HEK293 (cell line): Measurements from ENCODE around the gene F5.
A peak's percentile ranks its signal among the peaks of the same experiment; 100 is the strongest.

Source experiments
- CTCF ChIA-PET: fragments of 350-600 bp; formaldehyde crosslinking; extraction: SDS; loops from one replicate; lab custom pipeline; 2021; ENCODE audit warnings: antibody characterized with exemption; lab: Yijun Ruan, JAX
- POLR2A ChIA-PET: fragments of 300-600 bp; formaldehyde crosslinking; extraction: SDS; loops from one replicate; lab custom pipeline; 2020; ENCODE audit warnings: antibody characterized with exemption, inconsistent platforms; lab: Yijun Ruan, JAX
- H3K27ac ChIP-seq: fragments of 200-500 bp; sonication (Bioruptor generic); 2 replicates; pipeline ENCODE4 v1.5.1; 2014; ENCODE audit warnings: low read depth, low read length, control low read depth, inconsistent platforms; ENCODE audit errors: extremely low read depth
- H3K36me3 ChIP-seq, 2 experiments: fragments of 200-500 bp in 1 of 2; sonication (Bioruptor generic) in 1 of 2; 1 replicate in 1 of 2; 2 replicates in 1 of 2; pipeline ENCODE4 v1.5.1; 2014 to 2017; ENCODE audit warnings: inconsistent platforms in 2 of 2, low read length in 2 of 2; ENCODE audit not compliant: control insufficient read depth in 2 of 2, insufficient read depth in 1 of 2
- H3K4me1 ChIP-seq: fragments of 200-500 bp; sonication (Bioruptor generic); 2 replicates; pipeline ENCODE4 v1.5.1; 2014; ENCODE audit warnings: mild to moderate bottlenecking, low read length, inconsistent platforms; ENCODE audit not compliant: control insufficient read depth, insufficient read depth
- H3K4me3 ChIP-seq: 2 replicates; pipeline ENCODE4 v1.5.1; 2011; ENCODE audit warnings: low read depth, mild to moderate bottlenecking, control low read depth, low read length, moderate library complexity
- H3K9me3 ChIP-seq: fragments of 200-500 bp; sonication (Bioruptor generic); 2 replicates; pipeline ENCODE4 v1.5.1; 2014; ENCODE audit warnings: low read depth, low read length, inconsistent platforms; ENCODE audit not compliant: control insufficient read depth, insufficient read depth
- KLF1 ChIP-seq: fragments of 450-650 bp; formaldehyde crosslinking; IDR thresholded peaks from 2 replicates; pipeline ENCODE4 v1.5.1; 2016; ENCODE audit warnings: missing biosample characterization, missing genetic modification characterization
- PRDM1 ChIP-seq: fragments of 450-650 bp; formaldehyde crosslinking; IDR thresholded peaks from 2 replicates; pipeline ENCODE4; 2016; ENCODE audit warnings: missing biosample characterization, missing genetic modification characterization
- SP7 ChIP-seq: fragments of 450-650 bp; formaldehyde crosslinking; IDR thresholded peaks from 2 replicates; pipeline ENCODE4 v1.5.1; 2016; ENCODE audit warnings: missing biosample characterization, missing genetic modification characterization
- TCF7L2 ChIP-seq: IDR thresholded peaks from 2 replicates; pipeline ENCODE4 v1.6.1; 2011; ENCODE audit warnings: low read depth, mild to moderate bottlenecking, inconsistent platforms, low read length, moderate library complexity, borderline replicate concordance
- ZBTB20 ChIP-seq: fragments of 450-650 bp; formaldehyde crosslinking; IDR thresholded peaks from 2 replicates; pipeline ENCODE4 v1.5.1; 2016; ENCODE audit warnings: missing biosample characterization, missing genetic modification characterization
- ZNF10 ChIP-seq: fragments of 450-650 bp; formaldehyde crosslinking; IDR thresholded peaks from 2 replicates; pipeline ENCODE4 v1.5.1; 2017; ENCODE audit warnings: missing biosample characterization, missing genetic modification characterization
- ZNF211 ChIP-seq: fragments of 450-650 bp; formaldehyde crosslinking; IDR thresholded peaks from 2 replicates; pipeline ENCODE4 v1.5.1; 2016; ENCODE audit warnings: low read depth, missing biosample characterization, missing genetic modification characterization
- ZNF214 ChIP-seq: fragments of 450-650 bp; formaldehyde crosslinking; IDR thresholded peaks from 2 replicates; pipeline ENCODE4 v1.5.1; 2017; ENCODE audit warnings: missing biosample characterization, mild to moderate bottlenecking, missing genetic modification characterization, borderline replicate concordance
- ZNF23 ChIP-seq: fragments of 450-650 bp; formaldehyde crosslinking; IDR thresholded peaks from 2 replicates; pipeline ENCODE4 v1.5.1; 2016; ENCODE audit warnings: missing biosample characterization, missing genetic modification characterization, borderline replicate concordance
- ZNF292 ChIP-seq: fragments of 450-650 bp; formaldehyde crosslinking; IDR thresholded peaks from 2 replicates; pipeline ENCODE4 v1.5.1; 2016; ENCODE audit warnings: low read depth, missing biosample characterization, missing genetic modification characterization, borderline replicate concordance
- ZNF354C ChIP-seq: fragments of 450-650 bp; formaldehyde crosslinking; IDR thresholded peaks from 2 replicates; pipeline ENCODE4 v1.5.1; 2016; ENCODE audit warnings: missing biosample characterization, missing genetic modification characterization, low read depth, borderline replicate concordance
- ZNF561 ChIP-seq: fragments of 450-650 bp; IDR thresholded peaks from 2 replicates; pipeline ENCODE4 v1.5.1; 2018; ENCODE audit warnings: missing biosample characterization, missing genetic modification characterization, borderline replicate concordance
- ZNF571 ChIP-seq: fragments of 450-650 bp; formaldehyde crosslinking; IDR thresholded peaks from 2 replicates; pipeline ENCODE4 v1.5.0; 2017; ENCODE audit warnings: missing biosample characterization, missing genetic modification characterization
- ZNF624 ChIP-seq: fragments of 450-650 bp; formaldehyde crosslinking; IDR thresholded peaks from 2 replicates; pipeline ENCODE4 v1.5.1; 2017; ENCODE audit warnings: missing biosample characterization, missing genetic modification characterization
- ZSCAN16 ChIP-seq: fragments of 450-650 bp; formaldehyde crosslinking; IDR thresholded peaks from 2 replicates; pipeline ENCODE4 v1.5.1; 2016; ENCODE audit warnings: missing biosample characterization, missing genetic modification characterization
- ZSCAN23 ChIP-seq: fragments of 450-650 bp; formaldehyde crosslinking; IDR thresholded peaks from 2 replicates; pipeline ENCODE4 v1.5.1; 2016; ENCODE audit warnings: missing biosample characterization, missing genetic modification characterization
- TF ChIP-seq, protein P1 (sequence below): fragments of 450-650 bp; formaldehyde crosslinking; IDR thresholded peaks from 2 replicates; pipeline ENCODE4 v1.5.1; 2017; ENCODE audit warnings: missing biosample characterization, missing genetic modification characterization
- TF ChIP-seq, protein P2 (sequence below): fragments of 450-650 bp; formaldehyde crosslinking; optimal IDR thresholded peaks from 2 replicates; pipeline ENCODE3; 2016; ENCODE audit warnings: missing biosample characterization, mild to moderate bottlenecking, missing genetic modification characterization
- TF ChIP-seq, protein P3 (sequence below): fragments of 450-650 bp; formaldehyde crosslinking; IDR thresholded peaks from 2 replicates; pipeline ENCODE4 v1.5.1; 2016; ENCODE audit warnings: missing biosample characterization, missing genetic modification characterization, low read depth
- TF ChIP-seq, protein P4 (sequence below): fragments of 450-650 bp; formaldehyde crosslinking; IDR thresholded peaks from 2 replicates; pipeline ENCODE4 v1.5.1; 2016; ENCODE audit warnings: missing biosample characterization, missing genetic modification characterization
- TF ChIP-seq, protein P5 (sequence below): fragments of 450-650 bp; formaldehyde crosslinking; IDR thresholded peaks from 2 replicates; pipeline ENCODE4 v1.5.1; 2016; ENCODE audit warnings: missing biosample characterization, missing genetic modification characterization

F5 gene

DNA sequence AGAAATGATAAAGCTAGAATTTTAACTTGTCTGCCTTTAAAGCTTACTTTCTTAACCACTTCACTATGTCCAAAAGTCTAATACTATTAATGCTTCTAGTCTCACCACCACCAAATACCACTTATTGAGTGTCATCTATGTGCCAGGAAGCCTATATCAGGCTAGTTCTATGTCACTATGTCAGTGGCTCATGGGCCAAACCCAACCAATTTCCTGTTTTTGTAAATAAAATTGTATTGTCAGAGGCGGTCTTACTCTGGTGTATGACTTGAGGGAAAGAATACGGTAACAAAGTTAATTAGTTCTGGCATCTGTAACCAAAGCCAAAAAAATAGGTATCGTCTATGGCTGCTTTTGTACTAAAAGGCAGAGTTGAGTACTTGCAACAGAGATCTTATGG is 14.8 kb downstream of the F5 start (continued):
- TF ChIP-seq, protein P1, sequence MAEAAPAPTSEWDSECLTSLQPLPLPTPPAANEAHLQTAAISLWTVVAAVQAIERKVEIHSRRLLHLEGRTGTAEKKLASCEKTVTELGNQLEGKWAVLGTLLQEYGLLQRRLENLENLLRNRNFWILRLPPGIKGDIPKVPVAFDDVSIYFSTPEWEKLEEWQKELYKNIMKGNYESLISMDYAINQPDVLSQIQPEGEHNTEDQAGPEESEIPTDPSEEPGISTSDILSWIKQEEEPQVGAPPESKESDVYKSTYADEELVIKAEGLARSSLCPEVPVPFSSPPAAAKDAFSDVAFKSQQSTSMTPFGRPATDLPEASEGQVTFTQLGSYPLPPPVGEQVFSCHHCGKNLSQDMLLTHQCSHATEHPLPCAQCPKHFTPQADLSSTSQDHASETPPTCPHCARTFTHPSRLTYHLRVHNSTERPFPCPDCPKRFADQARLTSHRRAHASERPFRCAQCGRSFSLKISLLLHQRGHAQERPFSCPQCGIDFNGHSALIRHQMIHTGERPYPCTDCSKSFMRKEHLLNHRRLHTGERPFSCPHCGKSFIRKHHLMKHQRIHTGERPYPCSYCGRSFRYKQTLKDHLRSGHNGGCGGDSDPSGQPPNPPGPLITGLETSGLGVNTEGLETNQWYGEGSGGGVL = no peak
- no peak for TF ChIP-seq ZNF214 (tag by site-specific recombination)
- TF ChIP-seq, all 188 proteins: peak for 0

DNA sequence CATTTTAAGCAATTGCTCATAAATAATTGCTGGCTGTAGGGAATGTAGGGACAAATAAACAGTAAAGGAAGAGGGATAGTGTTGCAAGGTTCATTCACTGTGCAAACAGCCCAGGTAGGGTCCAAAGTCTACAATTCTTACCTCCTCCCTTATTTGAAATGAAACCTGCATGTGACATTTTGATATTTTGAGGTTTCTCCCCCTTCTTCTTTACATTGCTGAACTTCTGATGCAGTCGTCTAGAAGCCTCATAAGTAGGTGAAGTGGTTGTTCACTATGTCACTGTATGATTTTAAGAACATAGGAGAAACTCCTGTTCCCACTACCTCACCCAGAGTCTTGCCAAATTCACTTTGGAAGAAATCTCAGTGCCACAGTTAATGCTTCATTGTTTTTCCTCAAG is 16.1 kb downstream of the F5 start:
- POLR2A ChIA-PET = no interaction called here
- Histone ChIP-seq H3K4me3 (no peak overlapping the region), H3K36me3 (no peaks in the 10 kb centered on the region)
- TF ChIP-seq ZNF10 (tag by site-specific recombination) = no peak
- TF ChIP-seq, protein P2, sequence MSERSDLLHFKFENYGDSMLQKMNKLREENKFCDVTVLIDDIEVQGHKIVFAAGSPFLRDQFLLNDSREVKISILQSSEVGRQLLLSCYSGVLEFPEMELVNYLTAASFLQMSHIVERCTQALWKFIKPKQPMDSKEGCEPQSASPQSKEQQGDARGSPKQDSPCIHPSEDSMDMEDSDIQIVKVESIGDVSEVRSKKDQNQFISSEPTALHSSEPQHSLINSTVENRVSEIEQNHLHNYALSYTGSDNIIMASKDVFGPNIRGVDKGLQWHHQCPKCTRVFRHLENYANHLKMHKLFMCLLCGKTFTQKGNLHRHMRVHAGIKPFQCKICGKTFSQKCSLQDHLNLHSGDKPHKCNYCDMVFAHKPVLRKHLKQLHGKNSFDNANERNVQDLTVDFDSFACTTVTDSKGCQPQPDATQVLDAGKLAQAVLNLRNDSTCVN = no peak
- no peak for TF ChIP-seq ZNF23
- TF ChIP-seq ZSCAN23 = no peak
- TF ChIP-seq, all 188 proteins: peak for 0
- Histone ChIP-seq H3K27ac (no peak overlapping the region), H3K9me3 (no peaks in the 10 kb centered on the region), H3K4me1 (peaks cover 10% of the 10 kb centered on the region)
- CTCF ChIA-PET = no interaction called here

DNA sequence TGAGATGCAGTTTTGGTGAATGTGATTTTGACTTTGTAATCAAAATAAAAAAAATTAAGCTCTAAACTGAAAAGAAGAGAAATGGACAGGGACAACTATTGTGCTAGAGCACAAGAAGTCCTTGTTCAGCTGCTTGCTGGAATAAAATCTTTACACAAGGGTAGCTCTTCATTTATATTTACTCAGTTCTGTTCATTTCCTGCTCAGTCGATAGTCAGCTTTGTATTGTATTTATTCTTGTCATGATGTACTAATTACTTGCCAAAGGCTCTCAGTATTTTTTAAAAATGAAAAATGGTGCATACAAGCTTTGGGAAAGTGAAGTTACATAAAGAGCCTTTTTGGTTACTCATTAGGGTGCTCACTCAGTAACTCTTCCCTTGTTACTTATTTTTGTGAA is 17.8 kb downstream of the F5 start:
- ChIA-PET POLR2A (no interaction called here), CTCF (interaction anchor here (0.7 to 1.0 kb wide), 2 partner anchors 17 to 71 kb away, joined by 4 read pairs; no protein-coding TSS in a partner anchor)
- no peak overlapping the region for H3K27ac ChIP-seq
- H3K9me3 ChIP-seq = no peaks in the 10 kb centered on the region
- no peak for TF ChIP-seq ZNF292 (tag by site-specific recombination)
- no peak for TF ChIP-seq ZBTB20 (tag by site-specific recombination)
- no peak for TF ChIP-seq ZSCAN16 (tag by site-specific recombination)
- no peak for TF ChIP-seq KLF1
- no peak for TF ChIP-seq ZNF561 (tag by site-specific recombination)
- H3K4me3 ChIP-seq = no peak overlapping the region
- H3K36me3 ChIP-seq = no peaks in the 10 kb centered on the region
- peaks cover 10% of the 10 kb centered on the region for H3K4me1 ChIP-seq

DNA sequence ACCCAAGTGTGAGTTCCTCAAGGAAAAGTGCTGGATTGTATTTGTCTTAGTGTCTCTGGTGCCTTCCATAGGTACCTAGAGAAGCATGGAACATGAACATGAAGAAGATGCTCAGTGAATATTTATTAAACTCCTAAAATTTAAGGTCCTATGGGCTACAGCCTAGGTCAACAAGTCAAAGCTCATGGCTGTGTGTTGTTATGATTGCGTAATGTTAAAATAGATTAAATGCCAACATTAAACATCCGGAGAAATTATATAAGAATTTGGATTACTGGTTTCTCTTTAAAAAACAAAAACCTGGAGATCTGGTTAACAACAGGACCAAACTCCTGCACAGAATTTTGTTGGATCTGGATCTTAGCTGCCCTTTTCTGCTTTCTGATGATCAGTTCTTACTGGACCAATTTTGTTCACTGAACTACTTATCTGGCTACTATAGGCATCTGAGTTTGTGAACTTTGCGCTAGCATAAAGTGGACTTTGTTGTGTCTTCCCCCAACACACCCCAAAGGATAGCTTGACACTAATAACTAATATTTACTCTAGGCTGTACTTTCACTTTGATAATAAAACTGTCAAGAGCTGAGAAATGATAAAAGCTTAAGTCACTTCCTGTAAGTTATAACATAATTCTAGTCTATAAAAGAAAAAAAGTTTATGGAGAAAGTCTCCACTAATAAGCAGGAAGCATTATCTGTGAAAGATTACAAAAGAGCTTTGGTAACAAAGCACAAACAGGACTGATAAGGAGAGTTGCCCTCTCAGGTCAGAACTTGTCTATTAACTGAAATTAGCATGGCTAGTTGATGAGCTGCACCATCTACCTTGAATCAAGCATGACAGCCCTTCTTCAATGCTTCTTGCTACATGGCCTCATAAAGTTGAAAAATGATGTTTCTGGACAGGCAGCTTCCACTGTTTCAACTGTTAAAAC is 20.7 kb downstream of the F5 start:
- Histone ChIP-seq H3K4me1 (peaks cover 10% of the 10 kb centered on the region), H3K9me3 (no peaks in the 10 kb centered on the region), H3K36me3 (no peaks in the 10 kb centered on the region), H3K4me3 (no peak overlapping the region), H3K27ac (no peak overlapping the region)
- CTCF ChIA-PET = interaction anchor here (0.8 to 0.9 kb wide), 3 partner anchors 12 to 147 kb away, joined by 3 to 4 read pairs (median 3); no protein-coding TSS in a partner anchor
- POLR2A ChIA-PET = no interaction called here
- TF ChIP-seq, protein P3, sequence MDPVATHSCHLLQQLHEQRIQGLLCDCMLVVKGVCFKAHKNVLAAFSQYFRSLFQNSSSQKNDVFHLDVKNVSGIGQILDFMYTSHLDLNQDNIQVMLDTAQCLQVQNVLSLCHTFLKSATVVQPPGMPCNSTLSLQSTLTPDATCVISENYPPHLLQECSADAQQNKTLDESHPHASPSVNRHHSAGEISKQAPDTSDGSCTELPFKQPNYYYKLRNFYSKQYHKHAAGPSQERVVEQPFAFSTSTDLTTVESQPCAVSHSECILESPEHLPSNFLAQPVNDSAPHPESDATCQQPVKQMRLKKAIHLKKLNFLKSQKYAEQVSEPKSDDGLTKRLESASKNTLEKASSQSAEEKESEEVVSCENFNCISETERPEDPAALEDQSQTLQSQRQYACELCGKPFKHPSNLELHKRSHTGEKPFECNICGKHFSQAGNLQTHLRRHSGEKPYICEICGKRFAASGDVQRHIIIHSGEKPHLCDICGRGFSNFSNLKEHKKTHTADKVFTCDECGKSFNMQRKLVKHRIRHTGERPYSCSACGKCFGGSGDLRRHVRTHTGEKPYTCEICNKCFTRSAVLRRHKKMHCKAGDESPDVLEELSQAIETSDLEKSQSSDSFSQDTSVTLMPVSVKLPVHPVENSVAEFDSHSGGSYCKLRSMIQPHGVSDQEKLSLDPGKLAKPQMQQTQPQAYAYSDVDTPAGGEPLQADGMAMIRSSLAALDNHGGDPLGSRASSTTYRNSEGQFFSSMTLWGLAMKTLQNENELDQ (tag by site-specific recombination) = no peak
- TF ChIP-seq TCF7L2 (0 out of 2 replicates have a peak, but pooled peaks have one; percentile 61), PRDM1 (tag by site-specific recombination) (no peak), SP7 (tag by site-specific recombination) (0 out of 2 replicates have a peak, but pooled peaks have one; percentile 26), ZNF624 (tag by site-specific recombination) (no peak), ZNF571 (no peak), ZNF354C (tag by site-specific recombination) (no peak), ZNF211 (tag by site-specific recombination) (no peak)
- TF ChIP-seq, protein P4, sequence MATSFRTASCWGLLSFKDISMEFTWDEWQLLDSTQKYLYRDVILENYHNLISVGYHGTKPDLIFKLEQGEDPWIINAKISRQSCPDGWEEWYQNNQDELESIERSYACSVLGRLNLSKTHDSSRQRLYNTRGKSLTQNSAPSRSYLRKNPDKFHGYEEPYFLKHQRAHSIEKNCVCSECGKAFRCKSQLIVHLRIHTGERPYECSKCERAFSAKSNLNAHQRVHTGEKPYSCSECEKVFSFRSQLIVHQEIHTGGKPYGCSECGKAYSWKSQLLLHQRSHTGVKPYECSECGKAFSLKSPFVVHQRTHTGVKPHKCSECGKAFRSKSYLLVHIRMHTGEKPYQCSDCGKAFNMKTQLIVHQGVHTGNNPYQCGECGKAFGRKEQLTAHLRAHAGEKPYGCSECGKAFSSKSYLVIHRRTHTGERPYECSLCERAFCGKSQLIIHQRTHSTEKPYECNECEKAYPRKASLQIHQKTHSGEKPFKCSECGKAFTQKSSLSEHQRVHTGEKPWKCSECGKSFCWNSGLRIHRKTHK = no peak
- TF ChIP-seq, protein P5, sequence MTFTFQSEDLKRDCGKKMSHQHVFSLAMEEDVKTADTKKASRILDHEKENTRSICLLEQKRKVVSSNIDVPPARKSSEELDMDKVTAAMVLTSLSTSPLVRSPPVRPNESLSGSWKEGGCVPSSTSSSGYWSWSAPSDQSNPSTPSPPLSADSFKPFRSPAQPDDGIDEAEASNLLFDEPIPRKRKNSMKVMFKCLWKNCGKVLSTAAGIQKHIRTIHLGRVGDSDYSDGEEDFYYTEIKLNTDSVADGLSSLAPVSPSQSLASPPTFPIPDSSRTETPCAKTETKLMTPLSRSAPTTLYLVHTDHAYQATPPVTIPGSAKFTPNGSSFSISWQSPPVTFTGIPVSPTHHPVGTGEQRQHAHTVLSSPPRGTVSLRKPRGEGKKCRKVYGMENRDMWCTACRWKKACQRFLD = no peak
